ENCODE data around the gene ARHGAP45.

The ARHGAP45 gene

GRCh38 chr19:1118999-1119398, 52.0 kb downstream of the ARHGAP45 start:
- no peak overlapping the region for H3K4me3 ChIP-seq (ENCODE audit: low read depth, low read length, poor library complexity, severe bottlenecking)
- H3K4me2 ChIP-seq (ENCODE audit: low read length), result no peak overlapping the region
- no peaks in the 10 kb centered on the region for H3K27me3 ChIP-seq (ENCODE audit: insufficient read depth, low read length)
- no peaks in the 10 kb centered on the region for H4K20me1 ChIP-seq (ENCODE audit: insufficient read depth, low read length)
- H3K27ac ChIP-seq (ENCODE audit: low read depth, low read length, poor library complexity, severe bottlenecking), result no peak overlapping the region
- no peak overlapping the region for H2AFZ ChIP-seq (ENCODE audit: low read length)
- H3K9me3 ChIP-seq (ENCODE audit: low read length), result no peaks in the 10 kb centered on the region
- no peak for TF ChIP-seq CTCF (IDR thresholded peaks at IDR 0.05; ENCODE audit: low read length)
- no peak for TF ChIP-seq EZH2 (IDR thresholded peaks at IDR 0.05; ENCODE audit: borderline replicate concordance, low read length)
- H3K9me2 ChIP-seq (ENCODE audit: low read depth, low read length), result no peaks in the 10 kb centered on the region
- H3K4me1 ChIP-seq (ENCODE audit: insufficient read depth, low read length, severe bottlenecking), result no peaks in the 10 kb centered on the region
- no peaks in the 10 kb centered on the region for H3F3A ChIP-seq (ENCODE audit: insufficient read depth, low read length)
- H3K9ac ChIP-seq (ENCODE audit: low read length), result no peak overlapping the region
- H3K79me2 ChIP-seq (ENCODE audit: insufficient read depth, low read length), result no peaks in the 10 kb centered on the region
- H3K36me3 ChIP-seq (ENCODE audit: insufficient read depth, low read length), result peaks cover 44% of the 10 kb centered on the region

- H4K20me1 ChIP-seq (ENCODE audit: insufficient read depth, low read length), result no peaks in the 10 kb centered on the region
- TF ChIP-seq EZH2 (IDR thresholded peaks at IDR 0.05; ENCODE audit: borderline replicate concordance, low read length), result no peak
- no peak for TF ChIP-seq CTCF (IDR thresholded peaks at IDR 0.05; ENCODE audit: low read length)
These were observed 52.7 kb downstream of the ARHGAP45 start for GRCh38 chr19:1119475-1120217.

DNA sequence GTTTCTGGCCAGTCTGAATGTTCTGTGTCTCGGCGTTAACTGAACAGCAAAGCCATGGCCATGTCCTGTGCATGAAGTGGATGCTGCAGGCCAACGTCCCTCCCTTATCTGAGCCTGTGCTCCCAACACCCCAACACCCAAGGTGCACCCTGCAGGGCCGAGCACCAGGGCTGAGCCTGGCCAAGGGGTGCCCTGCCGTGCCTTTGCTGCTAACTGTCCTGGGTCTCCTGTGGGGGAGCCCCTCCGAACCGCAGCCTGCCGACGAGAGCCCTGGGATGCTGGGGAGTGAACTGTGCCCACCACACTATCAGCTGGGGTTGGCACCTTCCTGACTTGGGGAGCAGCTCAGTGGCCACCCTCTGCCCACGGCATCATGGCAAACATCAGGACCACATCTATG, 54.4 kb downstream of the ARHGAP45 start:
- Histone ChIP-seq H3K79me2 (ENCODE audit: insufficient read depth, low read length) (no peaks in the 10 kb centered on the region), H2AFZ (ENCODE audit: low read length) (no peak overlapping the region), H3K4me3 (ENCODE audit: low read depth, low read length, poor library complexity, severe bottlenecking) (no peak overlapping the region), H3F3A (ENCODE audit: insufficient read depth, low read length) (no peaks in the 10 kb centered on the region), H3K9me3 (ENCODE audit: low read length) (no peaks in the 10 kb centered on the region), H3K4me1 (ENCODE audit: insufficient read depth, low read length, severe bottlenecking) (no peaks in the 10 kb centered on the region), H3K27ac (ENCODE audit: low read depth, low read length, poor library complexity, severe bottlenecking) (no peak overlapping the region), H3K9me2 (ENCODE audit: low read depth, low read length) (no peaks in the 10 kb centered on the region), H4K20me1 (ENCODE audit: insufficient read depth, low read length) (no peaks in the 10 kb centered on the region), H3K9ac (ENCODE audit: low read length) (no peak overlapping the region), H3K4me2 (ENCODE audit: low read length) (no peak overlapping the region), H3K27me3 (ENCODE audit: insufficient read depth, low read length) (no peaks in the 10 kb centered on the region), H3K36me3 (ENCODE audit: insufficient read depth, low read length) (peaks cover 39% of the 10 kb centered on the region)
- no peak for TF ChIP-seq EZH2 (IDR thresholded peaks at IDR 0.05; ENCODE audit: borderline replicate concordance, low read length)
- no peak for TF ChIP-seq CTCF (IDR thresholded peaks at IDR 0.05; ENCODE audit: low read length)

More at GRCh38 chr19:1119475-1120217, 52.7 kb downstream of the ARHGAP45 start:
- no peak overlapping the region for H2AFZ ChIP-seq (ENCODE audit: low read length)
- H3K36me3 ChIP-seq (ENCODE audit: insufficient read depth, low read length), result peaks cover 45% of the 10 kb centered on the region
- no peak overlapping the region for H3K9ac ChIP-seq (ENCODE audit: low read length)
- no peaks in the 10 kb centered on the region for H3F3A ChIP-seq (ENCODE audit: insufficient read depth, low read length)
- no peak overlapping the region for H3K4me3 ChIP-seq (ENCODE audit: low read depth, low read length, poor library complexity, severe bottlenecking)
- no peaks in the 10 kb centered on the region for H3K9me2 ChIP-seq (ENCODE audit: low read depth, low read length)
- no peak overlapping the region for H3K27ac ChIP-seq (ENCODE audit: low read depth, low read length, poor library complexity, severe bottlenecking)
- no peaks in the 10 kb centered on the region for H3K4me1 ChIP-seq (ENCODE audit: insufficient read depth, low read length, severe bottlenecking)
- no peaks in the 10 kb centered on the region for H3K9me3 ChIP-seq (ENCODE audit: low read length)
- H3K27me3 ChIP-seq (ENCODE audit: insufficient read depth, low read length), result no peaks in the 10 kb centered on the region
- H3K4me2 ChIP-seq (ENCODE audit: low read length), result no peak overlapping the region
- no peaks in the 10 kb centered on the region for H3K79me2 ChIP-seq (ENCODE audit: insufficient read depth, low read length)

Measured in OCI-LY1 (cell line).